Lower leg skin (tissue), 3 donors: ENCODE measurements around the gene SIL1.

ENCODE experiments used
- CTCF ChIP-seq, 3 donors: fragments of 450-650 bp; IDR thresholded peaks; one replicate each; pipeline ENCODE4 v1.5.1; 2016; ENCODE audit warnings: antibody characterized with exemption in 3 of 3, mild to moderate bottlenecking in 3 of 3, moderate library complexity in 2 of 3
- POLR2A ChIP-seq, 2 donors: fragments of 450-650 bp; IDR thresholded peaks; one replicate each; pipeline ENCODE4 v1.6.1; 2016 to 2017; ENCODE audit warnings: antibody characterized with exemption in 2 of 2, mild to moderate bottlenecking in 1 of 2, moderate library complexity in 1 of 2

DNA sequence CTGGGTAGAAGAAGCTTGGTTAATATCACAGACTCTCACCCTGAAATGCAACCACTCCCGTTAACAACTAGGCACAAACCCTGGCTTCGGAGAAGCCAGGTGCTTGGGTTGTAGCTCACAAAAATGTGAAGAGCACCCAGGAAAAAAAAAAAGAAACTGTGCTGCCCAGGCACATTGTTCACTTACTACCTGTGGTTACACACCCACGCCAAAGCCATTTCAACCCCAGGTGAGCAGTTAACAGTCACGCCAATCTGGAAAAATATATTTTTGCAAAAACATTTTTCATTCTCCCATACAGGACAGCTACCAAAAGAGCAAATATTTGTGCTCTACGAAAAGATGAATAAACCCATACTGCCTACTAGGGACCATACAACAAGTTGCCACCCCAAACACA, 49.2 kb downstream of the SIL1 start:
- TF ChIP-seq CTCF (IDR thresholded peaks at IDR 0.05) = no peak
- no peak for TF ChIP-seq POLR2A (IDR thresholded peaks at IDR 0.05)
